GM12801 (cell line): Measurements from ENCODE around the gene ALG1.

Experiments used
- TF ChIP-seq, protein P1 (sequence below): IDR thresholded peaks from one replicate; pipeline ENCODE4 v1.5.1; 2011; ENCODE audit warnings: control low read depth; ENCODE audit not compliant: insufficient read length; ENCODE audit errors: extremely low read depth

The ALG1 gene, protein sequence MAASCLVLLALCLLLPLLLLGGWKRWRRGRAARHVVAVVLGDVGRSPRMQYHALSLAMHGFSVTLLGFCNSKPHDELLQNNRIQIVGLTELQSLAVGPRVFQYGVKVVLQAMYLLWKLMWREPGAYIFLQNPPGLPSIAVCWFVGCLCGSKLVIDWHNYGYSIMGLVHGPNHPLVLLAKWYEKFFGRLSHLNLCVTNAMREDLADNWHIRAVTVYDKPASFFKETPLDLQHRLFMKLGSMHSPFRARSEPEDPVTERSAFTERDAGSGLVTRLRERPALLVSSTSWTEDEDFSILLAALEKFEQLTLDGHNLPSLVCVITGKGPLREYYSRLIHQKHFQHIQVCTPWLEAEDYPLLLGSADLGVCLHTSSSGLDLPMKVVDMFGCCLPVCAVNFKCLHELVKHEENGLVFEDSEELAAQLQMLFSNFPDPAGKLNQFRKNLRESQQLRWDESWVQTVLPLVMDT

DNA sequence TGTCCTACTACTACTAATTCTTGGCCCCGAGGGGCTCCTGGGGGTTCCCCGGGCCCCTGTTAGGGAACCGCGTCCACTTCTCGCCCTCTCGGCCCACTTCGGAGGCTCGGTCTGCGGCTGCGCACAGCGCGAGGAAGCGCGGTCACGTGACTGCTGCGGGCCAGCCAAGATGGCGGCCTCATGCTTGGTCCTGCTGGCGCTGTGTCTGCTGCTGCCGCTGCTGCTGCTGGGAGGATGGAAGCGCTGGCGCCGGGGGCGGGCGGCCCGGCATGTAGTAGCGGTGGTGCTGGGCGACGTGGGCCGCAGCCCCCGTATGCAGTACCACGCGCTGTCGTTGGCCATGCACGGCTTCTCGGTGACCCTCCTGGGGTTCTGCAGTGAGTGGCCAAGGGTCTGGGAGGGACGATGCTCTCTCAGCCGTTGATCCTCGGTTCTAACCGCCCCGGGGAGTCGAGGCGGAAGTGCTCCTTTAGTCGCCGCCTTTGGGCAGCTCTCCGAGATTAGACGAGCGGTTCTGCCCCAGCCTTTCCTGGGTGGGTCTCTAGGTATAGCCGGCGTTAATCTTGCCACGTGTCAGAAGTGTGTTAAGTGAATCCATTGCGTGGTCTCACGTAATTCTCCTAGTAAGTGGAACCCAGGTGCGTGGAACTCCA, at the start of gene ALG1:
Gene ALG1 (plus strand): TSS at position 163 of the 653 bp plus-strand sequence. CDS start 7 bp downstream, at position 170.
- TF ChIP-seq, protein P1, sequence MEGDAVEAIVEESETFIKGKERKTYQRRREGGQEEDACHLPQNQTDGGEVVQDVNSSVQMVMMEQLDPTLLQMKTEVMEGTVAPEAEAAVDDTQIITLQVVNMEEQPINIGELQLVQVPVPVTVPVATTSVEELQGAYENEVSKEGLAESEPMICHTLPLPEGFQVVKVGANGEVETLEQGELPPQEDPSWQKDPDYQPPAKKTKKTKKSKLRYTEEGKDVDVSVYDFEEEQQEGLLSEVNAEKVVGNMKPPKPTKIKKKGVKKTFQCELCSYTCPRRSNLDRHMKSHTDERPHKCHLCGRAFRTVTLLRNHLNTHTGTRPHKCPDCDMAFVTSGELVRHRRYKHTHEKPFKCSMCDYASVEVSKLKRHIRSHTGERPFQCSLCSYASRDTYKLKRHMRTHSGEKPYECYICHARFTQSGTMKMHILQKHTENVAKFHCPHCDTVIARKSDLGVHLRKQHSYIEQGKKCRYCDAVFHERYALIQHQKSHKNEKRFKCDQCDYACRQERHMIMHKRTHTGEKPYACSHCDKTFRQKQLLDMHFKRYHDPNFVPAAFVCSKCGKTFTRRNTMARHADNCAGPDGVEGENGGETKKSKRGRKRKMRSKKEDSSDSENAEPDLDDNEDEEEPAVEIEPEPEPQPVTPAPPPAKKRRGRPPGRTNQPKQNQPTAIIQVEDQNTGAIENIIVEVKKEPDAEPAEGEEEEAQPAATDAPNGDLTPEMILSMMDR = no peak

DNA sequence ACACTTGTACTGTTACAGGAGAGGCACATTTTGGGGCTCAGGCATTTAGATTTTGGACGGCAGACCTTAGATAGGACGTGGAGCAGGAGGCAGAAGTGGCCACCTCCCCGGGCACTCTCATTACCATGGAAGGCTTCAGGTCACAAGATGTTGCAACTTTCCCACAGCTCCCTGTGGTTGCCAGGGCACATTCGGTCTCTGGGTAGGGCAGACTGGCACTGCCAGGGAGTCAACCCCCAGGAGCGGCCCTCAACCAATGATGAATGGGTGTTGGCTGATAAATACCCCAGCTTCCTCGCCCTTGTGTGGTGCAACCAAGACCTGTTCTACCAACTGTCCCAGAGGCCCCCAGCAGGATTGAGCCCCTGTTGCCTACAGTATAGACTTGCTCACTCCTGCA, 49.1 kb upstream of the ALG1 start:
- TF ChIP-seq, protein P1 = no peak

DNA sequence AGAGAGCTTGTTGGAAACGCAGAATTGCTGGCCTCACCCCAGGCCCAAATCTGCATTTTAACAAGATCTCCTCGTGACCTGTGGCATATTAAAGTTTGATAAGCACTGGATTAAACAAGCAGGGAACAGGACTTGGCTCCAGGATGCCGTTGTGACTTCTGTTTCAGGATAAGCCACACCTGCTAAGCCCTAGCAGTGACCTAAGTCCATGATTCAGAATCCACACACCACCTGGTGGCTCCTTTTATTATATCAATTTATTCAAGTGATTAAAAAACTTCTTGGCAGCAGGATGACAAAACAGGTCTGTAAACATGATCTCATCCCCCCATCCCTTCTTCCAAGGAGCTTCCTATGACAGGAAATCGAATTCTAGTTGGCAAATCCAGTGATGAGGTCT, 47.0 kb upstream of the ALG1 start:
- TF ChIP-seq, protein P1 = no peak

DNA sequence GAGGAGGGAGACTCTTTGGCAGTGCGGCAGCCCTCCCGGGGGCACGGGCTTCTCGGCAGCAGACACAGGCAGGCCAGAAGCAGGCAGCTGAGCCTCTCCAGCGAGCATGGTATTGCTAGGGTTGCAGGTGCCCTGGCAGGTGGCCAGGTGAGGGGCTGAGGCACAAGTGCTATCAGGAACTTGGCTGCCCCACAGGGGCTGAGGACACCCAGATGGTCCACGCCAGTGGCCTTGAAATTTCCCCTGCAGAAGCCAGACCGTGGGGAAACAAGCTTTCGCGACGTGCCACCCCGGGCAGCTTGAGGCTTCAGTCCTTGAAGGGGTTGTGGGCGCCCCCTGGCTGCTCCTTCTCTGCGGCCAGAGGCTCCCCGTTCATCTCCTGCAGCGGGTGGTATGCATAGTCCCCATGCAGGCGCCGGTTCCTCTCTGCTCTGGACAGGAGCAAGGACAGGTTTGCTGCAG, 46.4 kb upstream of the ALG1 start:
- TF ChIP-seq, protein P1 = no peak

DNA sequence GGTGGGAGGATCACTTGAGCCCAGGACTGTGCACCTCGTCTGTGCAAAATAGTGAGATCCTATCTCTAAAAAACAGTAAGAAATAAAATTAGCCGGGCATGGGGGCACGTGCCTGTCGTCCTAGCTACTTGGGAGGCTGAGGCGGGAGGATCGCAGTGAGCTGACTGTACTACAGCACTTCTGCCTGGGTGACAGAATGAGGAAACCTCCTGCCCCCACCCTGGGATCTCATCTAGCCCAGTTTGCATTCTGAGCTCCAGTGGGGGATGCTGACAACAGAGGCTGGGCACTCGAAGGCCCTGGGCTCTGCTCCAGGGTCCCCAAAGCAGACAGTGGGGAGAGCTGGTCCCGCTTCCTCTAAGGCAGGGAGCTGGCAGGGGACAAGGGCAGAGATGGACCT, 45.0 kb upstream of the ALG1 start:
- TF ChIP-seq, protein P1 = no peak

DNA sequence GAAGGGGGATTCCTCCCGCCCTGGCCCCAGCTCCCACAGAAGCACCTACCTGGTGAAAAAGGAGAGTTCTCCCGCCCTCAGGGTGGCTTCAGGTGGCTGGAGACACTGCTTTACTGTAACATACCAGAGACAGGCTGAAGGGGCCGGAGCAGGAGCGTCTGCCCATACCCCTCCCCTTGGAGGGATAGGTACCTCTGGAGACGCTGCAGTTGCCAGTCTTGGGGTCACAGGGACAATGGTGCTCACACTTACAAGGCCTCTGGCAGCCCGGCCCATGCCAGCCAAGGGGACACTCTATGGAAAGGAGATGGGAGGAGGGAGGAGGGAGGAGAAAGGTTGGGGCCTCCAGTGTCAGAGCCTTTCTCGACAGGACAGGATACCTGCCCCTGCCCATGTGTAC, 44.6 kb upstream of the ALG1 start:
- TF ChIP-seq, protein P1 = no peak

DNA sequence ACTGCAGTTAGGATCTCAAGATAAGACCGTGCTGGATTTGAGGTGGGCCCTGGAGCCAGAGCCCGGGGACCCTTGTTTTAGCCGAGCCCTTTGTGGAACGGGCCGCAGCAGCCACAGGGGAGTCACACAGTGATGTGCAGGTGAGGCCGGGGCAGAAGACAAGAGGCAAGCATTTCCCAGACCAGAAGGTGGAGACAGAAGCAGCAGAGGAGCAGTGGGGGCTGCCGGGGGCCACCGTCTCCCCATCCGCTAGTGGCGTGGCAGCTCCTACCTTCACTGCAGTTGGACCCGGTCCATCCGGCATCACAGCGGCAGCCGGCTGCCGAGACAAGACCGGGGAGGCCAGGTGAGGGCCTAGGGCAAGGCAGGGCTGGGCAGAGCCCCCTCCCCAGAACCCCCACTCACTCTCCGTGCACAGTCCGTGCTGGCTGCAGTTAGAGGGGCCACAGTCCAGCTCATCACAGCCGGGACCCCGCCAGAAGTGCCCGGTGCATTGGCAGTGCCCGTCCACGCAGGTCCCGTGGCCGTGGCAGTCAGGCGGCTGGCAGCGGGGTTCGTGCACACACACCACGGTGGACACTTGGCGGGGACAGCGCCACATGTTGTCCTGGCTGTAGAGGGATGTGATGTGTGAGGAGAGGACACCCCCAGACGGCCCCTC, 43.9 kb upstream of the ALG1 start:
- TF ChIP-seq, protein P1 = no peak
